Smooth muscle cell of the umbilical artery (primary cell): ENCODE results near the gene BMI1. TPM values are rescaled to one million over a fixed set of nuclear protein-coding genes. Genes with fewer than 3 reads are reported as not detected.

Experiments
- total RNA-seq: library from RNA; depleted of rRNA; stranded (reverse); fragments of >200 nt; gene quantifications from 2 replicates; pipeline ENCODE4 v1.2.3, GENCODE V29; 2014

BMI1 gene
- 42.8 and 49.9 TPM in 2 replicates for total RNA-seq

DNA sequence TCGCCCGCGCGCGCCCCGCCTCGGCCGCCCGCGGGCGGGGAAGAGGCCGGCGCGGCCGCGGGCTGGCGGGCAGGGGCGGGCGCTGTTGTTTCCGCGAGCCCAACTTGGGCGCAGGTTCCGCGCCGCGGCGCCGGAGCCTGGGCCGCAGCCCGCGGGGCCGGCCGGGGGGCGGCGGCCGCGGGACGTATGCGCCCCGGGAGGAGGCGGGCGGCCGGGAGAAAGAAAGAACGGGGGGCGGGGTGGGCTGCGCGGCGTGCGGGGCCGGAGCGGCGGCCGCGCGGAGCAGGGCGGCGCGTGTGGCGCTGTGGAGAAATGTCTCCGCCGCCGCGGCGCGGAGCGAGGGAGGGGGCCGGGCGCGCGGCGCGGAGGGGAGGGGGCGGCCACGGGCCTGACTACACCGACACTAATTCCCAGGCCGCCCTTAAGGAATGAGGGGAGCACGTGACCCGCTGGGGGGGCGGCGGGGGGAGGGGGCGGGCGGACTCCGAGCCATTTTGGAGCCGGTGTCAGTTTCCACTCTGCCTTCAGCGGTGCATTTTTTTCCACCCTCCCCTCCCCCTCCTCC, at the start of gene BMI1:
Gene BMI1 (plus strand): TSS at position 509 of the 565 bp plus-strand sequence. CDS start 5,351 bp downstream, outside the sequence.

DNA sequence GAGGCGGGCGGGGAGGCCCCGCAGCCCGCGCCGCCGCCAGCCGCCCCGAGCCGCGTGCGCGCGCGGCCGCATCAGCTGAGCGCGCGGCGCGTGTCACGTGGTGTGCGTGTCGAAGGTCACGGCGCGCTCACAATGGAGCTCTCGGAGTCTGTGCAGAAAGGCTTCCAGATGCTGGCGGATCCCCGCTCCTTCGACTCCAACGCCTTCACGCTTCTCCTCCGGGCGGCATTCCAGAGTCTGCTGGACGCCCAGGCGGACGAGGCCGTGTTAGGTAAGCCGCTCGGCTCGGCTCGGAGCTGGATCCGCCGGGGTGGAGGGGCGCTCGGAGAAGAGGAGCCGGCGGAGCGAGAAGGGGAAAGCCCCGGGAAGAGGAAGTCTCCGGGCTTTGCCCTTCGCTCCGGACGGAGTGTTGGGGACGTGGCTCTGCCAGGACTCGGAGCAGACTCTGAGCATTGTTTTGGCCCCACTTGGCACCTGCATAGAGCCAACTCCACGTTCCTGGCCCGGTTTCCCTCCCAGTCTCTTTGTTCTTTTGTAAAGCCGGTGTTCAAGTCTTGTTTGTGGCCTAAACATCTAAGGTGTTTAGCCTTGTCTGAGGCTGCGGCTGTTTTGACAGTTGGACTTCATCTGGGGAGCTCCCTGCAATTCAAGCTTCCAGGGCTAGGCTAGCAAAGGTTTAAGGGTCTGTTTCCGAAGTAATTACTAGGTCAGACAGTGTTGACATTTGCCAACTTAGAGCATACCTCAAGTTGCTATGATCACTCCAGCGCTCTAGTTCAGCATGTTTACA, 4.4 kb upstream of the BMI1 start, which contains the start of gene COMMD3:
Gene COMMD3 (plus strand): TSS at position 103 of the 790 bp plus-strand sequence. CDS start 30 bp downstream, at position 133.

DNA sequence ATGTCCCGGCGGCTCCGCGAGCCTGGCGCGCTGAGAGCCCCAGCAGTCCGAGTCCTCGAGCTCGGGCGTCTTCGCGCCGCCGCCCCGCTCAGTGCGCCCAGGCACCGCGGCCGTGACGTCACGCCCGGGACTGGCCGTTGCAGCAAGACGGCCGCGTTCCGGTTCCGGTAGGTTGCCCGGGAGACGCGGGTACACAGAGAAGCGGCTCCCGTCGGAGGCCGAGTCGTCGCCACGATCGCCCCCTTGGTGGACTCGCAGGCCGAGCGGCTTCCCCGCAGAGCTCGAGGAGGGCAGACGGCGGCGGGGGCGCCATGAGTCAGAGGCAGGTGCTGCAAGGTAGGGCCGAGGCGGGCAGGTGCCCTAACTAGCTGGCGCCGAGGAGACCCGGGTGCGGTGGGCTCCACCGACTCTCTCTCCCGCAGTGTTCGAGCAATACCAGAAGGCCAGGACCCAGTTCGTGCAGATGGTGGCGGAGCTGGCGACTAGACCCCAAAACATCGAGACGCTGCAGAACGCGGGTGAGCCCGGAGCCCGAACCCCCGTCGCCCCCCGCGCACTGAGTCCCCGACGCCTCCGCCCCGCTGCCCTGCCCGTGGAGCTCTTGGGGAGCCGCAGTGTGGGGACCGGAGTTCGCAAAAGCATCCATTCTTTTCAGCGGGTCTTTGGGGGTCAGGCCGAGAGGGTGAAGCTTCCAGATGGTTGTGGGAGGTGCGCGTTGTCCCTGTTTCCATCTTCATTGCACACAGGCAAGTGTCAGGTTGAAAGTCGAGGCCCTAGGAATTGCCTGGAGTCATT, 24.6 kb downstream of the BMI1 start, which contains the start of gene SPAG6:
Gene SPAG6 (plus strand): TSS at position 196 of the 795 bp plus-strand sequence. CDS start 116 bp downstream, at position 312.

Other genes with a start within 250 kb of the BMI1 start
- gene EBLN1, start 103.1 kb upstream of the BMI1 start, total RNA-seq = not detected in 2 replicates
- 33.1 and 62.7 TPM in 2 replicates for gene COMMD3, start 4.7 kb upstream of the BMI1 start, total RNA-seq
- not detected in 2 replicates for gene SPAG6, start 24.4 kb downstream of the BMI1 start, total RNA-seq